HG02763 (cell line): ENCODE data around the gene DDX25.
A peak's percentile ranks its signal among the peaks of the same experiment; 100 is the strongest.
"Not testable (repeated sequence)": the region's sequence is repeated elsewhere in the genome, so short reads cannot be mapped to it uniquely, and the experiment has no call there.

ENCODE experiments used
- ATAC-seq: cut with Tn5 transposase; IDR thresholded peaks from one replicate; pipeline ENCODE4 v1.9.1; 2021; ENCODE audit warnings: mild to moderate bottlenecking, moderate library complexity; ENCODE audit not compliant: unreplicated experiment

Gene DDX25

GRCh38 chr11:125903711-125904659 is at the start of gene DDX25:
Gene DDX25 (plus strand): TSS chr11:125904508. CDS start chr11:125904518, 10 bp downstream.
- no peak for ATAC-seq

- not testable (repeated sequence) for ATAC-seq
Observed at GRCh38 chr11:125857670-125858069, 46.6 kb upstream of the DDX25 start.

GRCh38 chr11:125862786-125863185 is 41.5 kb upstream of the DDX25 start:
- not testable (repeated sequence) for ATAC-seq

GRCh38 chr11:125865354-125865753 is 39.0 kb upstream of the DDX25 start:
- not testable (repeated sequence) for ATAC-seq

GRCh38 chr11:125869521-125869920 is 34.8 kb upstream of the DDX25 start:
- no peak for ATAC-seq

- no peak for ATAC-seq
Observed at GRCh38 chr11:125871391-125872137, 32.7 kb upstream of the DDX25 start.

- no peak for ATAC-seq
Observed at GRCh38 chr11:125872138-125872491, 32.2 kb upstream of the DDX25 start.

GRCh38 chr11:125873881-125874555 is 30.3 kb upstream of the DDX25 start:
- ATAC-seq = no peak

- peak; percentile 57 for ATAC-seq
Observed at GRCh38 chr11:125874556-125875124, 29.7 kb upstream of the DDX25 start.

GRCh38 chr11:125881291-125881690 is 23.0 kb upstream of the DDX25 start:
- ATAC-seq = no peak

GRCh38 chr11:125883375-125883774 is 20.9 kb upstream of the DDX25 start:
- no peak for ATAC-seq

- peak; percentile 20 for ATAC-seq
Observed at GRCh38 chr11:125886997-125887372, 17.3 kb upstream of the DDX25 start.

- peak; percentile 90 for ATAC-seq
Observed at GRCh38 chr11:125887373-125888324, 16.7 kb upstream of the DDX25 start, which contains the start of gene HYLS1. Gene HYLS1 (plus strand): TSS chr11:125887668. CDS start chr11:125899369, 11,701 bp downstream.

- ATAC-seq = no peak
Observed at GRCh38 chr11:125890447-125891100, 13.7 kb upstream of the DDX25 start.

- no peak for ATAC-seq
Observed at GRCh38 chr11:125892071-125892470, 12.2 kb upstream of the DDX25 start.

GRCh38 chr11:125892994-125893393 is 11.3 kb upstream of the DDX25 start:
- no peak for ATAC-seq

- no peak for ATAC-seq
Observed at GRCh38 chr11:125901872-125902271, 2.4 kb upstream of the DDX25 start.

GRCh38 chr11:125902277-125902926 is 1.9 kb upstream of the DDX25 start:
- ATAC-seq = no peak
